ENCODE results near the gene PURB.
"Not testable (repeated sequence)": the region's sequence is repeated elsewhere in the genome, so short reads cannot be mapped to it uniquely, and the experiment has no call there.

The PURB gene

GRCh38 chr7:44885394-44886317 is at the start of gene PURB:
Gene PURB, minus strand, starts transcription at chr7:44885530. Its CDS starts 182 bp downstream, at chr7:44885348.
- in situ Hi-C loops (cut with HindIII; ENCODE audit: low sequenced_read_pairs) = loop anchor here (10.0 kb wide), 1 partner anchor 79 kb away; no protein-coding TSS in a partner anchor

- in situ Hi-C loops (cut with HindIII; ENCODE audit: low sequenced_read_pairs) = no loop called here
Measured at GRCh38 chr7:44935016-44935415, 49.7 kb upstream of the PURB start.

- in situ Hi-C loops (cut with HindIII; ENCODE audit: low sequenced_read_pairs) = not testable (repeated sequence)
Measured at GRCh38 chr7:44934510-44934909, 49.2 kb upstream of the PURB start.

GRCh38 chr7:44930921-44931320 is 45.6 kb upstream of the PURB start:
- in situ Hi-C loops (cut with HindIII; ENCODE audit: low sequenced_read_pairs) = no loop called here

GRCh38 chr7:44922351-44922694 is 37.0 kb upstream of the PURB start:
- in situ Hi-C loops (cut with HindIII; ENCODE audit: low sequenced_read_pairs) = no loop called here

- in situ Hi-C loops (cut with HindIII; ENCODE audit: low sequenced_read_pairs) = no loop called here
Measured at GRCh38 chr7:44921607-44922350, 36.4 kb upstream of the PURB start.

GRCh38 chr7:44920119-44920518 is 34.8 kb upstream of the PURB start:
- in situ Hi-C loops (cut with HindIII; ENCODE audit: low sequenced_read_pairs) = no loop called here

GRCh38 chr7:44918029-44918428 is 32.7 kb upstream of the PURB start:
- in situ Hi-C loops (cut with HindIII; ENCODE audit: low sequenced_read_pairs) = no loop called here

GRCh38 chr7:44917465-44917864 is 32.1 kb upstream of the PURB start:
- in situ Hi-C loops (cut with HindIII; ENCODE audit: low sequenced_read_pairs) = no loop called here

- in situ Hi-C loops (cut with HindIII; ENCODE audit: low sequenced_read_pairs) = no loop called here
Measured at GRCh38 chr7:44914992-44915607, 29.8 kb upstream of the PURB start.

GRCh38 chr7:44912775-44913347 is 27.5 kb upstream of the PURB start:
- in situ Hi-C loops (cut with HindIII; ENCODE audit: low sequenced_read_pairs) = no loop called here

GRCh38 chr7:44911911-44912310 is 26.6 kb upstream of the PURB start:
- in situ Hi-C loops (cut with HindIII; ENCODE audit: low sequenced_read_pairs) = no loop called here

- in situ Hi-C loops (cut with HindIII; ENCODE audit: low sequenced_read_pairs) = loop anchor here (5.0 kb wide), 1 partner anchor 57 kb away; no protein-coding TSS in a partner anchor
Measured at GRCh38 chr7:44909596-44910389, 24.5 kb upstream of the PURB start.

- in situ Hi-C loops (cut with HindIII; ENCODE audit: low sequenced_read_pairs) = loop anchor here (5.0 kb wide), 1 partner anchor 55 kb away; no protein-coding TSS in a partner anchor
Measured at GRCh38 chr7:44906965-44907364, 21.6 kb upstream of the PURB start.

- in situ Hi-C loops (cut with HindIII; ENCODE audit: low sequenced_read_pairs) = loop anchor here (5.0 kb wide), 1 partner anchor 53 kb away; no protein-coding TSS in a partner anchor
Measured at GRCh38 chr7:44905002-44905635, 19.8 kb upstream of the PURB start.

GRCh38 chr7:44899443-44899842 is 14.1 kb upstream of the PURB start:
- in situ Hi-C loops (cut with HindIII; ENCODE audit: low sequenced_read_pairs) = no loop called here

GRCh38 chr7:44898039-44898438 is 12.7 kb upstream of the PURB start:
- in situ Hi-C loops (cut with HindIII; ENCODE audit: low sequenced_read_pairs) = no loop called here

GRCh38 chr7:44897309-44897708 is 12.0 kb upstream of the PURB start:
- in situ Hi-C loops (cut with HindIII; ENCODE audit: low sequenced_read_pairs) = no loop called here

- in situ Hi-C loops (cut with HindIII; ENCODE audit: low sequenced_read_pairs) = no loop called here
Measured at GRCh38 chr7:44894888-44895580, 9.7 kb upstream of the PURB start.

Data from endothelial cell of hepatic sinusoid (primary cell).